HepG2 (cell line): ENCODE measurements around the gene WDR59. TPM values are rescaled to one million over a fixed set of nuclear protein-coding genes. Genes with fewer than 3 reads are reported as not detected.

Source experiments
- ATAC-seq: fragments of 200-7000 bp; cut with Tn5 transposase; 3 replicates; pipeline ENCODE4 v1.9.1; 2020; ENCODE audit warnings: mild to moderate bottlenecking, moderate library complexity
- BruUV-seq: library from RNA; stranded (reverse); fragments of 400-500 nt; replicated peaks from 2 replicates; lab custom pipeline; 2021; lab: Mats Ljungman, UMichigan
- CTCF ChIA-PET: fragments of 300-600 bp; formaldehyde crosslinking; extraction: SDS; loops from one replicate; lab custom pipeline; 2021; ENCODE audit warnings: low total read pairs, inconsistent platforms, low intra/inter-chr PET ratio; lab: Yijun Ruan, JAX
- POLR2A ChIA-PET: fragments of 350-600 bp; sonication (Branson Sonifier 250); formaldehyde crosslinking; loops from one replicate; lab custom pipeline; 2020; ENCODE audit warnings: antibody characterized with exemption, inconsistent platforms; lab: Yijun Ruan, JAX
- DNase-seq: peaks from one replicate; pipeline ENCODE4 v3.0.0-alpha.2; 2015; ENCODE audit warnings: low spot score
- FAIRE-seq: peaks from 3 replicates; lab custom pipeline; 2011; peaks lifted over from hg19 to GRCh38; lab: Jason Lieb, UNC
- H2AFZ ChIP-seq: one replicate; pipeline ENCODE4 v1.6.1; 2011; ENCODE audit warnings: low read length, inconsistent platforms
- H3K27ac ChIP-seq: fragments of 300-600 bp; 3 replicates; pipeline ENCODE4 v1.8.0; 2011; ENCODE audit warnings: mixed run types, mild to moderate bottlenecking, mixed read lengths, low read length, inconsistent platforms; ENCODE audit not compliant: insufficient read depth; ENCODE audit errors: extremely low read length
- H3K27me3 ChIP-seq, 2 experiments: fragments of 200-600 bp in 1 of 2; 2 replicates in 1 of 2; 3 replicates in 1 of 2; pipeline versions ENCODE4 v1.6.0 to v1.8.0; 2011; ENCODE audit warnings: low read length in 2 of 2, mild to moderate bottlenecking in 2 of 2, moderate library complexity in 2 of 2, inconsistent platforms in 1 of 2; ENCODE audit not compliant: insufficient read depth in 2 of 2, control insufficient read depth in 1 of 2
- H3K36me3 ChIP-seq, 2 experiments: fragments of 200-600 bp in 1 of 2; replicated peaks in 1 of 2; 2 replicates in 1 of 2; 3 replicates in 1 of 2; pipeline versions ENCODE4 v1.5.1 to v1.8.0; 2011; ENCODE audit warnings: low read length in 2 of 2, inconsistent platforms in 1 of 2; ENCODE audit not compliant: insufficient read depth in 2 of 2, control insufficient read depth in 1 of 2
- H3K4me1 ChIP-seq: 2 replicates; pipeline ENCODE4 v1.5.1; 2012; ENCODE audit warnings: low read length, inconsistent platforms; ENCODE audit not compliant: insufficient read depth
- H3K4me2 ChIP-seq: 2 replicates; pipeline ENCODE4 v1.6.0; 2011; ENCODE audit warnings: low read depth, low read length, inconsistent platforms
- H3K4me3 ChIP-seq, 3 experiments: fragments of 200-600 bp in 1 of 3; sonication (generic), shearing (Covaris generic) in 1 of 3; replicated peaks in 1 of 3; 2 replicates each; pipeline ENCODE4 v1.5.1; 2011 to 2016; ENCODE audit warnings: low read length in 3 of 3, inconsistent platforms in 2 of 3, low read depth in 2 of 3, mild to moderate bottlenecking in 2 of 3, control low read depth in 1 of 3, mixed read lengths in 1 of 3; ENCODE audit not compliant: insufficient read depth in 1 of 3
- H3K79me2 ChIP-seq: one replicate; pipeline ENCODE4 v1.6.1; 2011; ENCODE audit warnings: low read length, inconsistent platforms; ENCODE audit not compliant: insufficient read depth
- H3K9ac ChIP-seq: 2 replicates; pipeline ENCODE4 v1.6.0; 2011; ENCODE audit warnings: mild to moderate bottlenecking, low read depth, low read length, inconsistent platforms; ENCODE audit not compliant: insufficient read depth
- H3K9me3 ChIP-seq: 2 replicates; pipeline ENCODE4 v1.5.1; 2012; ENCODE audit warnings: mild to moderate bottlenecking, low read length
- H4K20me1 ChIP-seq: 2 replicates; pipeline ENCODE4 v1.6.0; 2011; ENCODE audit warnings: inconsistent platforms, mild to moderate bottlenecking, low read length, moderate library complexity; ENCODE audit not compliant: insufficient read depth
- ATF7-NPFF ChIP-seq: sonication (generic); formaldehyde crosslinking; IDR thresholded peaks from 2 replicates; pipeline ENCODE4 v1.8.1; 2023; ENCODE audit warnings: mild to moderate bottlenecking, low read depth, missing genetic modification reagents, moderate library complexity
- EP300 ChIP-seq, 3 experiments: sonication (generic) in 1 of 3; formaldehyde crosslinking in 1 of 3; IDR thresholded peaks; 2 replicates each; pipeline versions ENCODE4 v1.5.1 to v1.6.1; 2011 to 2020; ENCODE audit warnings: low read depth in 2 of 3, low read length in 2 of 3, borderline replicate concordance in 1 of 3, improper control_type of control experiment in 1 of 3, mild to moderate bottlenecking in 1 of 3, missing genetic modification reagents in 1 of 3, moderate library complexity in 1 of 3
- FOXO1 ChIP-seq: sonication (generic); formaldehyde crosslinking; IDR thresholded peaks from 2 replicates; pipeline ENCODE4 v1.4.0; 2020; ENCODE audit warnings: missing genetic modification reagents
- GMEB1 ChIP-seq: sonication (generic); formaldehyde crosslinking; IDR thresholded peaks from 2 replicates; pipeline ENCODE4 v1.5.1; 2020; ENCODE audit warnings: missing genetic modification reagents, mild to moderate bottlenecking, borderline replicate concordance
- HDAC2 ChIP-seq: sonication (generic); formaldehyde crosslinking; IDR thresholded peaks from 2 replicates; pipeline ENCODE4 v1.4.0; 2020; ENCODE audit warnings: missing genetic modification reagents
- HNRNPH1 ChIP-seq: fragments of 200-400 bp; formaldehyde crosslinking; optimal IDR thresholded peaks from 2 replicates; pipeline ENCODE3; 2017; ENCODE audit warnings: mild to moderate bottlenecking, low read depth, low read length
- KLF6 ChIP-seq: IDR thresholded peaks from 2 replicates; pipeline ENCODE4 v1.8.0; 2016; ENCODE audit warnings: missing biosample characterization, missing genetic modification reagents
- MEF2D ChIP-seq: sonication (generic); formaldehyde crosslinking; IDR thresholded peaks from 2 replicates; pipeline ENCODE4 v1.5.1; 2020; ENCODE audit warnings: mild to moderate bottlenecking, missing genetic modification reagents
- REXO4 ChIP-seq: sonication (generic); formaldehyde crosslinking; IDR thresholded peaks from 2 replicates; pipeline ENCODE4 v1.8.0; 2022; ENCODE audit warnings: missing genetic modification reagents, mild to moderate bottlenecking, borderline replicate concordance
- TBX2 ChIP-seq: sonication (generic); formaldehyde crosslinking; IDR thresholded peaks from 2 replicates; pipeline ENCODE4 v1.5.0; 2020; ENCODE audit warnings: missing genetic modification reagents, mild to moderate bottlenecking, borderline replicate concordance
- ZBTB33 ChIP-seq: sonication (generic); formaldehyde crosslinking; IDR thresholded peaks from 2 replicates; pipeline ENCODE4 v1.4.0; 2020; ENCODE audit warnings: missing genetic modification reagents
- ZNF446 ChIP-seq: sonication (generic); formaldehyde crosslinking; IDR thresholded peaks from 2 replicates; pipeline ENCODE4 v1.5.0; 2020; ENCODE audit warnings: mild to moderate bottlenecking, missing genetic modification reagents
- ZNF468 ChIP-seq: sonication (generic); formaldehyde crosslinking; IDR thresholded peaks from 2 replicates; pipeline ENCODE4 v1.8.0; 2022; ENCODE audit warnings: mild to moderate bottlenecking, moderate library complexity, missing genetic modification reagents
- ZNF501 ChIP-seq: sonication (generic); formaldehyde crosslinking; IDR thresholded peaks from 2 replicates; pipeline ENCODE4 v1.5.1; 2020; ENCODE audit warnings: mild to moderate bottlenecking, moderate library complexity, missing genetic modification reagents
- ZNF503 ChIP-seq: sonication (generic); formaldehyde crosslinking; IDR thresholded peaks from 2 replicates; pipeline ENCODE4 v1.4.0; 2020; ENCODE audit warnings: missing genetic modification reagents
- ZNF709 ChIP-seq: sonication (generic); formaldehyde crosslinking; IDR thresholded peaks from 2 replicates; pipeline ENCODE4 v1.5.0; 2020; ENCODE audit warnings: mild to moderate bottlenecking, missing genetic modification reagents
- ZNF766 ChIP-seq: sonication (generic); formaldehyde crosslinking; IDR thresholded peaks from 2 replicates; pipeline ENCODE4 v1.5.0; 2020; ENCODE audit warnings: missing genetic modification reagents, borderline replicate concordance
- whole genome bisulfite sequencing: methylation state at CpG from one replicate; pipeline ENCODE4 v1.1.6; 2017; ENCODE audit warnings: low lambda C conversion rate; 5-methylcytosine and 5-hydroxymethylcytosine counted together
- in situ Hi-C: cut with HindIII; loops from 2 replicates; pipeline ENCODE4 v1.10.0; 2017; ENCODE audit warnings: low pct_unique_long_range_greater_than_20kb; ENCODE audit not compliant: extremely low pct_ligation_motif_present
- intact Hi-C: fragments of 100-400 bp; cut with micrococcal nuclease; formaldehyde crosslinking; loops from one replicate; pipeline ENCODE4 v1.10.0; 2022; ENCODE audit not compliant: unreplicated experiment
- polyA plus RNA-seq, 8 experiments: library from polyadenylated mRNA; depleted of rRNA in 3 of 8; stranded (reverse) in 7 of 8; unstranded in 1 of 8; fragments of >200 nt; fragmentation: Illumina TruSeq in 4 of 8; extraction: Trizol in 4 of 8; gene quantifications; 2 replicates each; pipeline versions ENCODE4 v1.2.1 to v1.2.3, GENCODE V29; 2011 to 2016; ENCODE audit warnings: low read depth in 4 of 8, missing spikeins in 1 of 8, mixed read lengths in 1 of 8; ENCODE audit not compliant: insufficient read depth in 1 of 8
- total RNA-seq, 5 experiments: library from RNA; depleted of rRNA; stranded (reverse); fragments of >200 nt; fragmentation: Illumina TruSeq; extraction: Trizol; gene quantifications; 2 replicates each; pipeline ENCODE4 v1.2.3, GENCODE V29; 2016; ENCODE audit warnings: low read depth in 1 of 5

Gene WDR59
- total and polyA plus RNA-seq, 2 of the 13 experiments (the other 11 are each of a cell fraction or from before 2014, with no cell fraction given): 65.2 to 306 TPM

- 42% methylated on average over 11 of the region's 11 CpGs for WGBS
- H4K20me1 ChIP-seq: no peaks in the 10 kb centered on the region
- no peaks in the 10 kb centered on the region for H3K9me3 ChIP-seq
- H3K27ac ChIP-seq: peak overlapping the region; percentile 53
- FAIRE-seq: peak; percentile 66
- peaks cover 21 to 57% of the 10 kb centered on the region in 2 experiments for H3K36me3 ChIP-seq
- BruUV-seq: TSS peak; percentile 44
- H3K4me3 ChIP-seq: no peak overlapping the region; a peak in 1 of 6 replicates
- peak; percentile 76 for ATAC-seq
- no peak overlapping the region for H2AFZ ChIP-seq
- peaks cover 69% of the 10 kb centered on the region for H3K4me1 ChIP-seq
- no peaks in the 10 kb centered on the region for H3K27me3 ChIP-seq
- ChIA-PET CTCF (no interaction called here), POLR2A (interaction anchor here (0.7 to 1.4 kb wide), 2 partner anchors 63 to 1431 kb away, joined by 3 to 4 read pairs; partner anchors contain the start of gene WDR59)
- peak; percentile 63 for DNase-seq
- intact Hi-C loops: no loop called here
- peak overlapping the region; percentile 39; the same call in 1 of the 2 replicates for H3K4me2 ChIP-seq
- H3K9ac ChIP-seq: no peak overlapping the region
- peaks cover 7% of the 10 kb centered on the region for H3K79me2 ChIP-seq
- in situ Hi-C loops: no loop called here
- TF ChIP-seq GMEB1 (CRISPR knock-in tag) (peak; percentile 58; the same call in 1 of the 2 replicates), FOXO1 (no peak; the same call in 1 of the 2 replicates), REXO4 (CRISPR knock-in tag) (no peak), EP300 (IDR thresholded peaks at IDR 0.05; ENCODE audit: low read depth in 2 of 2, low read length in 2 of 2) (peak in 1 of 2 experiments; percentile 53; a peak in 1 of 4 replicates), EP300 (CRISPR knock-in tag; IDR thresholded peaks at IDR 0.05; ENCODE audit: borderline replicate concordance) (no peak), HDAC2 (CRISPR knock-in tag) (peak; percentile 54; the same call in 1 of the 2 replicates), HNRNPH1 (no peak), ZNF446 (no peak), ZNF503 (CRISPR knock-in tag) (0 out of 2 replicates have a peak, but pooled peaks have one; percentile 47), ZNF709 (CRISPR knock-in tag) (peak; percentile 30; the same call in 1 of the 2 replicates), MEF2D (CRISPR knock-in tag) (no peak), ATF7-NPFF (CRISPR knock-in tag) (no peak), ZNF501 (CRISPR knock-in tag) (no peak), ZNF766 (CRISPR knock-in tag) (no peak), TBX2 (CRISPR knock-in tag) (peak; percentile 59; the same call in 1 of the 2 replicates), ZBTB33 (CRISPR knock-in tag) (no peak), ZNF468 (no peak), KLF6 (no peak)
Observed at GRCh38 chr16:74922150-74923138, 62.5 kb downstream of the WDR59 start.
